Right hindlimb (tissue), 1 donor: ENCODE results near the gene CCDC12.

Experiments used
- DNase-seq: peaks from one replicate; pipeline ENCODE4 v3.0.0-alpha.2; 2018

CCDC12 gene

GRCh38 chr3:46954178-46954577 is 22.4 kb downstream of the CCDC12 start:
- no peak for DNase-seq

- no peak for DNase-seq
Observed at GRCh38 chr3:46953234-46954010, 23.1 kb downstream of the CCDC12 start.

GRCh38 chr3:46952813-46953212 is 23.7 kb downstream of the CCDC12 start:
- DNase-seq, result no peak

GRCh38 chr3:46950650-46951241 is 25.8 kb downstream of the CCDC12 start:
- DNase-seq, result no peak

GRCh38 chr3:46950177-46950576 is 26.4 kb downstream of the CCDC12 start:
- no peak for DNase-seq

- no peak for DNase-seq
Observed at GRCh38 chr3:46948830-46949671, 27.5 kb downstream of the CCDC12 start.

- no peak for DNase-seq
Observed at GRCh38 chr3:46947981-46948791, 28.4 kb downstream of the CCDC12 start.

- DNase-seq, result no peak
Observed at GRCh38 chr3:46947546-46947901, 29.0 kb downstream of the CCDC12 start.

GRCh38 chr3:46946856-46947545 is 29.5 kb downstream of the CCDC12 start:
- DNase-seq, result no peak

GRCh38 chr3:46946416-46946815 is 30.1 kb downstream of the CCDC12 start:
- DNase-seq, result no peak

- DNase-seq, result no peak
Observed at GRCh38 chr3:46944191-46944590, 32.4 kb downstream of the CCDC12 start.

- no peak for DNase-seq
Observed at GRCh38 chr3:46943237-46944187, 33.0 kb downstream of the CCDC12 start.

- no peak for DNase-seq
Observed at GRCh38 chr3:46942481-46943236, 33.9 kb downstream of the CCDC12 start.

- no peak for DNase-seq
Observed at GRCh38 chr3:46942076-46942475, 34.5 kb downstream of the CCDC12 start.

GRCh38 chr3:46939578-46940445 is 36.7 kb downstream of the CCDC12 start:
- no peak for DNase-seq

GRCh38 chr3:46938118-46938517 is 38.4 kb downstream of the CCDC12 start:
- DNase-seq, result no peak

GRCh38 chr3:46936733-46937250 is 39.8 kb downstream of the CCDC12 start:
- DNase-seq, result no peak

GRCh38 chr3:46935989-46936558 is 40.5 kb downstream of the CCDC12 start:
- no peak for DNase-seq
